H9 (cell line): ENCODE results near the gene SCARB2. TPM values are rescaled to one million over a fixed set of nuclear protein-coding genes. Genes with fewer than 3 reads are reported as not detected.

Source experiments
- DNase-seq: peaks from one replicate; pipeline ENCODE4 v3.0.0-alpha.2; 2017
- H2AFZ ChIP-seq: one replicate; pipeline ENCODE4 v1.6.1; 2013; ENCODE audit warnings: mild to moderate bottlenecking, low read length, control low read depth, moderate library complexity
- H2AK5ac ChIP-seq: 2 replicates; pipeline ENCODE4 v1.6.1; 2013; ENCODE audit warnings: low read length, control low read depth, mixed read lengths; ENCODE audit not compliant: insufficient read length
- H2BK120ac ChIP-seq: one replicate; pipeline ENCODE4 v1.6.1; 2013; ENCODE audit warnings: low read depth, mild to moderate bottlenecking, low read length, control low read depth, inconsistent platforms; ENCODE audit not compliant: poor library complexity, severe bottlenecking
- H2BK12ac ChIP-seq: 2 replicates; pipeline ENCODE4 v1.6.1; 2013; ENCODE audit warnings: low read length, control low read depth, mixed read lengths, low read depth; ENCODE audit not compliant: insufficient read length
- H2BK15ac ChIP-seq: 2 replicates; pipeline ENCODE4 v1.6.1; 2013; ENCODE audit warnings: low read depth, low read length, control low read depth
- H2BK20ac ChIP-seq: one replicate; pipeline ENCODE4 v1.6.1; 2013; ENCODE audit warnings: low read depth, mild to moderate bottlenecking, low read length, control low read depth, inconsistent platforms; ENCODE audit not compliant: poor library complexity, severe bottlenecking
- H2BK5ac ChIP-seq: 2 replicates; pipeline ENCODE4 v1.6.1; 2013; ENCODE audit warnings: low read length, control low read depth, mixed read lengths; ENCODE audit not compliant: insufficient read length
- H3K14ac ChIP-seq: 2 replicates; pipeline ENCODE4 v1.6.1; 2013; ENCODE audit warnings: low read length, control low read depth; ENCODE audit not compliant: insufficient read depth
- H3K18ac ChIP-seq: 2 replicates; pipeline ENCODE4 v1.6.1; 2013; ENCODE audit warnings: low read depth, mild to moderate bottlenecking, mixed read lengths, low read length, control low read depth; ENCODE audit not compliant: insufficient read length
- H3K23ac ChIP-seq: 2 replicates; pipeline ENCODE4 v1.6.1; 2013; ENCODE audit warnings: low read length, control low read depth, mixed read lengths, low read depth; ENCODE audit not compliant: insufficient read length
- H3K23me2 ChIP-seq: 2 replicates; pipeline ENCODE4 v1.6.1; 2013; ENCODE audit warnings: low read depth, mild to moderate bottlenecking, mixed read lengths, low read length, control low read depth; ENCODE audit not compliant: insufficient read length, poor library complexity, severe bottlenecking
- H3K27ac ChIP-seq: 2 replicates; pipeline ENCODE4 v1.5.1; 2013; ENCODE audit warnings: low read length, control low read depth, mixed read lengths, low read depth; ENCODE audit not compliant: insufficient read length
- H3K27me3 ChIP-seq: 2 replicates; pipeline ENCODE4 v1.6.1; 2013; ENCODE audit warnings: low read length, control low read depth, inconsistent platforms; ENCODE audit not compliant: insufficient read depth
- H3K4ac ChIP-seq: 2 replicates; pipeline ENCODE4 v1.6.1; 2013; ENCODE audit warnings: low read depth, mild to moderate bottlenecking, control low read depth, inconsistent platforms, low read length, moderate library complexity
- H3K4me1 ChIP-seq: 2 replicates; pipeline ENCODE4 v1.6.1; 2013; ENCODE audit warnings: low read length, control low read depth, inconsistent platforms; ENCODE audit not compliant: insufficient read depth
- H3K4me2 ChIP-seq: 2 replicates; pipeline ENCODE4 v1.6.1; 2013; ENCODE audit warnings: low read length, control low read depth, mixed read lengths; ENCODE audit not compliant: insufficient read length, insufficient read depth
- H3K56ac ChIP-seq: 2 replicates; pipeline ENCODE4 v1.6.1; 2013; ENCODE audit warnings: low read depth, mild to moderate bottlenecking, mixed read lengths, low read length, control low read depth; ENCODE audit not compliant: insufficient read length
- H3K79me1 ChIP-seq: 2 replicates; pipeline ENCODE4 v1.6.1; 2013; ENCODE audit warnings: low read depth, mild to moderate bottlenecking, moderate library complexity, low read length, control low read depth, inconsistent platforms; ENCODE audit not compliant: insufficient read depth, poor library complexity, severe bottlenecking
- H3K79me2 ChIP-seq: 2 replicates; pipeline ENCODE4 v1.6.1; 2013; ENCODE audit warnings: low read length, control low read depth, inconsistent platforms; ENCODE audit not compliant: insufficient read depth
- H3K9ac ChIP-seq: 2 replicates; pipeline ENCODE4 v1.6.1; 2013; ENCODE audit warnings: low read length, control low read depth, mixed read lengths; ENCODE audit not compliant: insufficient read length; ENCODE audit errors: extremely low read depth
- H3K9me3 ChIP-seq: one replicate; pipeline ENCODE4 v1.6.1; 2013; ENCODE audit warnings: low read depth, low read length, inconsistent platforms; ENCODE audit not compliant: control insufficient read depth
- H3T11ph ChIP-seq: one replicate; pipeline ENCODE4 v1.6.1; 2013; ENCODE audit warnings: mild to moderate bottlenecking, low read length, control low read depth, inconsistent platforms
- H4K20me1 ChIP-seq: one replicate; pipeline ENCODE4 v1.6.1; 2013; ENCODE audit not compliant: control insufficient read depth, insufficient read length, insufficient read depth
- H4K5ac ChIP-seq: 2 replicates; pipeline ENCODE4 v1.6.1; 2013; ENCODE audit warnings: low read depth, mild to moderate bottlenecking, mixed read lengths, low read length, control low read depth; ENCODE audit not compliant: insufficient read length
- H4K8ac ChIP-seq: replicated peaks from 2 replicates; pipeline ENCODE4 v1.6.1; 2013; ENCODE audit warnings: low read length, control low read depth, mixed read lengths, low read depth; ENCODE audit not compliant: insufficient read length
- H4K91ac ChIP-seq: 2 replicates; pipeline ENCODE4 v1.6.1; 2013; ENCODE audit warnings: low read depth, mild to moderate bottlenecking, moderate library complexity, mixed read lengths, low read length, control low read depth; ENCODE audit not compliant: insufficient read length
- H3K27ac Mint-ChIP-seq, 3 experiments: 2 replicates in 2 of 3; 3 replicates in 1 of 3; pipeline ENCODE4 v1.8.0; 2020 to 2021; ENCODE audit warnings: mixed read lengths in 3 of 3, mild to moderate bottlenecking in 1 of 3, moderate library complexity in 1 of 3
- H3K27me3 Mint-ChIP-seq: 2 replicates; pipeline ENCODE4 v1.8.0; 2021; ENCODE audit warnings: low read depth, mild to moderate bottlenecking, moderate library complexity, mixed read lengths
- H3K36me3 Mint-ChIP-seq, 3 experiments: 2 replicates in 2 of 3; 3 replicates in 1 of 3; pipeline ENCODE4 v1.8.0; 2020 to 2021; ENCODE audit warnings: low read depth in 3 of 3, mixed read lengths in 3 of 3; ENCODE audit not compliant: insufficient read depth in 1 of 3
- H3K4me1 Mint-ChIP-seq, 2 experiments: 2 replicates each; pipeline ENCODE4 v1.8.0; 2020; ENCODE audit warnings: mixed read lengths in 2 of 2
- H3K4me3 Mint-ChIP-seq, 2 experiments: 2 replicates in 1 of 2; 3 replicates in 1 of 2; pipeline ENCODE4 v1.8.0; 2020 to 2021; ENCODE audit warnings: mild to moderate bottlenecking in 2 of 2, mixed read lengths in 2 of 2, moderate library complexity in 1 of 2
- H3K9me3 Mint-ChIP-seq, 2 experiments: 2 replicates in 1 of 2; 3 replicates in 1 of 2; pipeline ENCODE4 v1.8.0; 2020; ENCODE audit warnings: mild to moderate bottlenecking in 2 of 2, mixed read lengths in 2 of 2, moderate library complexity in 1 of 2
- WGBS: extraction: QIAGEN DNeasy Blood & Tissue Kit; methylation state at CpG from one replicate; pipeline ENCODE4 v1.1.7; 2013; ENCODE audit warnings: missing lambda C conversion rate, low lambda C conversion rate, mixed read lengths; ENCODE audit not compliant: insufficient read length; ENCODE audit errors: extremely low coverage; 5-methylcytosine and 5-hydroxymethylcytosine counted together
- total RNA-seq: library from RNA; stranded (reverse); gene quantifications from 2 replicates; pipeline ENCODE4 v1.2.1, GENCODE V29; 2021
- TF ChIP-seq, protein P1 (sequence below): fragments of 200-600 bp; sonication (generic); conservative IDR thresholded peaks from 3 replicates; pipeline ENCODE4 v1.8.0; 2021; ENCODE audit warnings: antibody characterized with exemption, mild to moderate bottlenecking

SCARB2 gene
- total RNA-seq, 1 experiment from 2014 or later: 36.4 TPM

DNA sequence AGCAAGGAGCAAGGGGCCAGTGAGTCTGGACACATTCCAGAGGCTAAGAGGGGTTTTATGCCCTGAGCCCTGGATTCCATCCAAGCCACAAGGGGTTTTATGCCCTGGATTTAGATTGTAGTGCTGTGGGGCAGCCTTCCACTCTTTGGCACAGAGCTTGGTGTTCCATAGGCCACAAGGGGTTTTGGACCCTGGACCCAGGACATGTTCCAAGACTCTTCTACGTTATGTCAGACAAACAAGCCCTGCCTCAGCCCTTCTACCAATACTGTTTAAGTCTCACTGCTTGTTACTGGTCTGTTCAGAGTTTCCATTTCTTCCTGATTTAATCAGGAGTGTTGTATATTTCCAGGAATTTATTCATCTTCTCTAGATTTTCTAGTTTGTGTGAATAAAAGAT is 12.8 kb upstream of the SCARB2 start:
- Mint-ChIP-seq H3K4me1 (peaks cover 0 to 2% of the 10 kb centered on the region in 2 experiments; a peak in 1 of 4 replicates), H3K4me3 (no peak overlapping the region), H3K9me3 (peaks cover 21 to 27% of the 10 kb centered on the region in 2 experiments), H3K27me3 (peaks cover 37% of the 10 kb centered on the region), H3K27ac (no peak overlapping the region), H3K36me3 (peaks cover 14 to 23% (median 14%) of the 10 kb centered on the region in 3 experiments; a peak in 6 of 7 replicates)
- Histone ChIP-seq H2BK20ac (no peak overlapping the region), H3K4ac (no peak overlapping the region), H3T11ph (no peak overlapping the region), H2BK120ac (no peak overlapping the region), H3K4me1 (no peaks in the 10 kb centered on the region), H2BK12ac (no peak overlapping the region), H3K27me3 (no peaks in the 10 kb centered on the region), H3K18ac (no peak overlapping the region), H2AK5ac (no peak overlapping the region), H2BK15ac (no peak overlapping the region), H2BK5ac (no peak overlapping the region), H3K9me3 (no peaks in the 10 kb centered on the region), H3K79me2 (no peaks in the 10 kb centered on the region), H3K4me2 (no peak overlapping the region), H3K56ac (no peak overlapping the region), H3K27ac (no peak overlapping the region), H3K23ac (no peak overlapping the region), H4K8ac (no peak overlapping the region), H3K23me2 (no peaks in the 10 kb centered on the region), H4K5ac (no peak overlapping the region), H2AFZ (no peak overlapping the region), H3K14ac (no peak overlapping the region), H3K9ac (no peak overlapping the region), H3K79me1 (no peaks in the 10 kb centered on the region), H4K20me1 (no peaks in the 10 kb centered on the region), H4K91ac (no peak overlapping the region)
- no peak for DNase-seq
- TF ChIP-seq, protein P1, sequence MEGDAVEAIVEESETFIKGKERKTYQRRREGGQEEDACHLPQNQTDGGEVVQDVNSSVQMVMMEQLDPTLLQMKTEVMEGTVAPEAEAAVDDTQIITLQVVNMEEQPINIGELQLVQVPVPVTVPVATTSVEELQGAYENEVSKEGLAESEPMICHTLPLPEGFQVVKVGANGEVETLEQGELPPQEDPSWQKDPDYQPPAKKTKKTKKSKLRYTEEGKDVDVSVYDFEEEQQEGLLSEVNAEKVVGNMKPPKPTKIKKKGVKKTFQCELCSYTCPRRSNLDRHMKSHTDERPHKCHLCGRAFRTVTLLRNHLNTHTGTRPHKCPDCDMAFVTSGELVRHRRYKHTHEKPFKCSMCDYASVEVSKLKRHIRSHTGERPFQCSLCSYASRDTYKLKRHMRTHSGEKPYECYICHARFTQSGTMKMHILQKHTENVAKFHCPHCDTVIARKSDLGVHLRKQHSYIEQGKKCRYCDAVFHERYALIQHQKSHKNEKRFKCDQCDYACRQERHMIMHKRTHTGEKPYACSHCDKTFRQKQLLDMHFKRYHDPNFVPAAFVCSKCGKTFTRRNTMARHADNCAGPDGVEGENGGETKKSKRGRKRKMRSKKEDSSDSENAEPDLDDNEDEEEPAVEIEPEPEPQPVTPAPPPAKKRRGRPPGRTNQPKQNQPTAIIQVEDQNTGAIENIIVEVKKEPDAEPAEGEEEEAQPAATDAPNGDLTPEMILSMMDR: no peak
- WGBS: no CpG with 5 or more reads among the region's 1 CpG
